Endothelial cell of hepatic sinusoid (primary cell): Measurements from ENCODE around the gene NDN.
"Not testable (repeated sequence)": the region's sequence is repeated elsewhere in the genome, so short reads cannot be mapped to it uniquely, and the experiment has no call there.

ENCODE experiments used
- in situ Hi-C: cut with HindIII; loops from 2 replicates; pipeline ENCODE4 v1.10.0; 2017; ENCODE audit warnings: low sequenced_read_pairs

The NDN gene, protein sequence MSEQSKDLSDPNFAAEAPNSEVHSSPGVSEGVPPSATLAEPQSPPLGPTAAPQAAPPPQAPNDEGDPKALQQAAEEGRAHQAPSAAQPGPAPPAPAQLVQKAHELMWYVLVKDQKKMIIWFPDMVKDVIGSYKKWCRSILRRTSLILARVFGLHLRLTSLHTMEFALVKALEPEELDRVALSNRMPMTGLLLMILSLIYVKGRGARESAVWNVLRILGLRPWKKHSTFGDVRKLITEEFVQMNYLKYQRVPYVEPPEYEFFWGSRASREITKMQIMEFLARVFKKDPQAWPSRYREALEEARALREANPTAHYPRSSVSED

DNA sequence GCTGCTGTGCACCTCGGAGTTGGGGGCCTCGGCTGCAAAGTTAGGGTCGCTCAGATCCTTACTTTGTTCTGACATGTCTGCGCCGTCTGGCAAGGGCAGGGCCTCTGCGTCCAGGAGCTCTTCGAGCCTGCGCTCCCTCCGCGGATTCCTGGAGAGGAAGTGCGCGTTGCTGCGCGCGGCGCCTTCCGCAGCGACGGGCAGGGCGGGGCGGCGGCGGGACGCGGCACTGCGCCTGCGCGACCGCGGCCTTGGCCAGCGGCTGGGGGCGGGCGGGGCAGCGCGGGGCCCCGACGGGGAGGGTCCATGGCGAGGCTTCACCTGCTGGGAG lies at the start of gene NDN:
NDN (minus strand) TSS at position 163 of the 328 bp plus-strand sequence; CDS start at position 75, 88 bp downstream.
- in situ Hi-C loops: no loop called here

DNA sequence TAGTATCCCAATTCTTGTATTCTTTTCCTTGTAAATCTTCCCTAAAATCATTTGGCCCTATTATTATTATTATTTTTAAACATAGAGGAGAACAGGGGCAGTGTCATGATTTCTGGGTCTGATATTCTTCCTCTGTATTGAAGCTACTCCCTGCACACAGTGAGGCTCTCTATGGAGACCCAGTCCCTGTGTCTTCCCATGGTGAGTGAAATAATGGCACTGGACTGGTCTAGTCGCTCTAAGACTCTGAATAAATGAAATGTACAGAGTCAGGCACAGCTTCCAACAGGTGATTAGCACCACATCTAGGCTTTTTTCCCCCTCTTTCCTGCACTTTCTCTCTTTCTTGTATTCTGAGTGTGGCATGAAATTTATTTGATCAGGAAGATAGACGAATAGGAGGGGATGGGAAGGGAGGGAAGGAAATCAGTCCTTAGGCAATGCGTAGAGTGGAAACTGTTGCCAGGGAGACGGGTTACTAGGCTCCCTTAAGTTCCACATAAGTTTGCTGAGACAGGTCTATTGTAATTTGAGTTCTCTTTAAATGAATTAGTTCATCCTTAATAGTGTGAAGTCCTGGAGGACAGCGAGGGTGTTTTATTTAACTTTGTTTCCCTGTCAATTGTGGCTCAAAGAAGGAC lies 49.0 kb upstream of the NDN start:
- in situ Hi-C loops: no loop called here

DNA sequence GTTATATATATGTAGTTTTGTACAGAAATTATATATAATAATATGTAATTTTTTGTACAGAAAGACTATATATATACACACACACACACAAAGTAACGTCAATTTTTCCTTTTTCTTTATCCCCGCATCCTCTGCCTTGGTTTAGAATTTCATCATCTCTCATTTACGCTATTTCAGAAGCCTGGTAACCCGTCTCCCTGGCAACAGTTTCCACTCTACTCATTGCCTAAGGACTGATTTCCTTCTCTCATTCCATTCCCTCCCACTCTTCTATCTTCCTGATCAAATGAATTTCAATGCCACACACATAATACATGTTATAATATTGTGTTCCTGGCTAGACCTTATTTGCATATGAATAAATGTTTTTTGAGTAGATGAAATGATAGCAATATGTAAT lies 47.8 kb upstream of the NDN start:
- in situ Hi-C loops: no loop called here

DNA sequence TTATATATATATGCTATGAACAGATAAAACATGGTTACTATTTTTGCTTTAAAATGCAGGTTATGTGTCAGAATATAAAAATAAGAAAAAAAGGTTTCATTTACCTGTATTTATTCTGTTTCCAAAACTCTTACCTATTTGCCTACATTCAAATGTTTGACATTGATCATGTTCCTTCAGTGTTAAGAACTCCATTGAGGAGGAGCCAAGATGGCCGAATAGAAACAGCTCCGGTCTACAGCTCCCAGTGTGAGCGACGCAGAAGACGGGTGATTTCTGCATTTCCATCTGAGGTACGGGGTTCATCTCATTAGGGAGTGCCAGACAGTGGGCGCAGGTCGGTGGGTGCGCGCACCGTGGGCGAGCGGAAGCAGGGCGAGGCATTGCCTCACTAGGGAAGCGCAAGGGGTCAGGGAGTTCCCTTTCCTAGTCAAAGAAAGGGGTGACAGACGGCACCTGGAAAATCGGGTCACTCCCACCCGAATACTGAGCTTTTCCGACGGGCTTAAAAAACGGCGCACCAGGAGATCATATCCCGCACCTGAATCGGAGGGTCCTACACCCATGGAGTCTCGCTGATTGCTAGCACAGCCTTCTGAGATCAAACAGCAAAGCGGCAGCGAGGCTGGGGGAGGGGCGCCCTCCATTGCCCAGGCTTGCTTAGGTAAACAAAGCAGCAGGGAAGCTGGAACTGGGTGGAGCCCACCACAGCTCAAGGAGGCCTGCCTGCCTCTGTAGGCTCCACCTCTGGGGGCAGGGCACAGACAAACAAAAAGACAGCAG lies 27.0 kb upstream of the NDN start:
- in situ Hi-C loops: not testable (repeated sequence)

DNA sequence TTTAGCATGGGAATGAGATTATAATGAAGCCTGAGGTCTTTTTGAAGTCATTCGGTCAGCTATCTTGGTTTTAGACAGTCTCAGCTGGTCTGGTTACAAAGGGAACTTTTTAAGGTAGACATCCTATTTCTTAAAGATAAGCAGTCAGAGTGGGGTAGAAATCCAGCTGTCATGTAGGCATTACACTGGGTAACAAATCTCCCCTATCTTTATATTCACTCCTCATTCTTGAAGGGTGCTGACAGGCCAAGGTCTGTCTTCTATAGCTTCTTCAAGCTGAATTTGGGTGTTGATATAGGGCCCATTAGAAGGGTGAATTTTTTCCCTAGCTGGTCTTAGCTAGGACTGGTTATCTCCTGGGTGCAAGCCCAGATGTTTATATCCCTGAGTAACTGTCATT lies 21.2 kb upstream of the NDN start:
- in situ Hi-C loops: no loop called here

DNA sequence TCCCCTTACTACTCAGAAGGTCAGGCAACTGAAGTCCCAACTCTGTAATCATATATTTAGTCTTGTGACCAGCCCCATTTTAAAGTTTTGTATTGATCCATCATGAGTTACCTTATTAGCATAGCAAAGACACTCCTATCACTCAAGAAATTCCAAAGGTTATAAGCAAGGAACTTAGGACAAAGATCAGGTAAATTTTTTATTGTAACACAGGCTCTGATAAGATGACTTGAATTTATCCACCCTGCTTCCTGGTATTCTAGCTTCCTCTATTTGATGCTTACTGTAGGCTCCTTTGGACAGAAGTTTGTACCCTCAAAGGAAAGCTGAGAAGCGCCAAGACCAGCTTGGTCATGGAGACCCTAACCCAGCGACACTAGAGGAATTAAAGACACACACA lies 8.2 kb upstream of the NDN start:
- in situ Hi-C loops: no loop called here

DNA sequence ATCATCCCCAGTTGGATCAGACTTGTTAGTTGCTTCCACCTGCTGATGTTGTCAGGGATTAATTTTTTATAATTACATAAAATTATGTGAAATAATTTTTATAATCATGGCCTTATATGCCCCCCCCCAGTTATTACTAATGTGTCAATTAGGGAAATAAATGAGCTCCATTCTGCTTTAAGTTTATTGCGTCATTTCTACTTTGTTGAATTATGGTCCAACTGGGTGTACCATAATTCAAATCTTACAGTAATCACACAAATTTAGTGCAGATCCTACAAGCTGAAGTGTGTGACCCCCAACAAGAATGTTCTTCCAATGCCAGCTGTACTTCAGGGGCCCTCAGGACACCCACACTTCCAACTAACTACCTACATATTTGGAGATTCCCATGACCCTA lies 7.5 kb upstream of the NDN start:
- in situ Hi-C loops: no loop called here

DNA sequence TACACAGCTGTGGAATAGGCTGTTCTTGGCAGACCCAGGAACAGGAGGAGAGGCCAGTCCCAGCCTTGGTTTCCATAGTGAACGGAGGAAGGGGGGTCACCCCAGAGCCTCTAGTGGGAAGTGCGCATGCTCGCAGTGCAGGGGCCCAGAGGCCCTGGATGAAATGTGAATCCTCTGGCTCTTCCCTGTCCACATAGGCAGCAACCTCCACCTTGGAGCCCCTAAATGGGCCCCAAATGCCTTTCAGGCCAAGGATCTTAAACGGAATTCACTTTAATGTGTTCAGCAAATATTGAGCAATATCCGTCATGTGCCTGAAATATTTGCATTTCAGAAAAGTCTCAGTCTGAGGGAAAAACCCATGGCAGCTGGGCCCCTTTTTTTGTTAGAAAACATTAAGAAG lies 3.3 kb upstream of the NDN start:
- in situ Hi-C loops: no loop called here

DNA sequence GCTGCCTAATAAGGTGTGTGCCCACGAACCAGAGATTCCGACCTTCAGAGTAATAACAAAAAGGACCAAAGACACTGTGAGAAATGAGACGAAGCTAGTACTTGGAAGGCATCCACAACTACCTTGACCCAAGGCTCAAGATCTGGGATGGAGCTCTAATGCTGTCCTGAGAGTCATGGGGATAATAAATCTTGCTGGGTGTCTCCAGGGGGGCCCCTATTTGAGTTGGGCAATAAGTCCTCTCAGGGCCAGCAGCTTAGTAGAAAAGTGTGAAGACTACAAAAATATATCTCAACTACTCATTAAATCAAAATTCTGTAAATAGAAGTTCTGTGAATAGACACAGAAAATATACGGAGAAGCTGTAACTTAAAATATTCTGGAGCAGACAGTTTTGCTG lies 2.9 kb upstream of the NDN start:
- in situ Hi-C loops: no loop called here

DNA sequence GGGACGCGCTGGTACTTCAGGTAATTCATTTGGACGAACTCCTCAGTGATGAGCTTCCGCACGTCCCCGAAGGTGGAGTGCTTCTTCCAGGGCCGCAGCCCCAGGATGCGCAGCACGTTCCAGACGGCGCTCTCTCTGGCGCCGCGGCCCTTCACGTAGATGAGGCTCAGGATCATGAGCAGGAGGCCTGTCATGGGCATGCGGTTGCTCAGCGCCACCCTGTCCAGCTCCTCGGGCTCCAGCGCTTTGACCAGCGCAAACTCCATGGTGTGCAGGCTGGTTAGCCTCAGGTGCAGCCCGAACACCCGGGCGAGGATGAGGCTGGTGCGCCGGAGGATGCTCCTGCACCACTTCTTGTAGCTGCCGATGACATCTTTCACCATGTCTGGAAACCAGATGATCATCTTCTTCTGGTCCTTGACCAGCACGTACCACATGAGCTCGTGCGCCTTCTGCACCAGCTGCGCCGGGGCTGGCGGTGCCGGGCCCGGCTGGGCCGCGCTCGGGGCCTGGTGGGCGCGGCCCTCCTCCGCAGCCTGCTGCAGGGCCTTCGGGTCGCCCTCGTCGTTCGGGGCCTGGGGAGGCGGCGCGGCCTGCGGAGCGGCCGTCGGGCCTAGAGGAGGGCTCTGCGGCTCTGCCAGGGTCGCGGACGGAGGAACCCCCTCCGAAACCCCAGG lies 501 bp downstream of the NDN start:
- in situ Hi-C loops: no loop called here

DNA sequence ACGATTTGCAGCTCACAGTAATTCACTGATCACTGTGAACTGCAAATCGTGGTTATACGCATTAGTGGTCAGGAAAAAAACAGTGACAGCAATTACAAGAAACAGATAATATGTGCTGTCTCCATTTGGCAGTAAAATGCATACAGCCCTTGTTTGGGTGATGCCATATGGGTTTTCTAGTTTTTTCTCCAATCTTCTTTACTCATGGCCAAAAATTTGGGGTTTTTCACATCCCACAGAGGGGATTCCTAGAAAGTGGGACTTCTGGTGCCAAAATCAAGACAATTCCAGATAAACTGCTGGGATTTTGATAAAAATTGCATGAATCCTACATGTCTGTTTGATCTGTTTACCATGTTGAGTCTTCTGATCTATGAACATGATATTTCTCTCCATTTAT lies 15.6 kb downstream of the NDN start:
- in situ Hi-C loops: no loop called here

DNA sequence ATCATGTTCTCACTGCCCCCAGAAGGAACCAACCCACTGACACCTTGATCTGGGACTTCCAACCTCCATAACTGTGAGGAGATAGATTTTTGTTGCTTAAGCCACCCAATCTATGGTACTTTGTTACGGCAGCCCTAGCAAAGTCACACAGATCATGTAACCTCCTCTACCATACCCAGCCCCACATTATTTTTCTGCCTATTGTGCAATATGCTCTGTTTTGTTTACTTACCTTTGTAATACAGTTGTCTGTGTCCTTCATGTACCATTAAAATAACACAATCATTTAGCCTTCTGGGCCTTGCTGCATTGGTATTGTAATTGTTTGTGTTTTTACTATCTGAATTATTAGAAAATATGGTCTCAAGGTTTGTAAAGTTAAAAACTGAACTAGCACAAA lies 16.1 kb downstream of the NDN start:
- in situ Hi-C loops: no loop called here

DNA sequence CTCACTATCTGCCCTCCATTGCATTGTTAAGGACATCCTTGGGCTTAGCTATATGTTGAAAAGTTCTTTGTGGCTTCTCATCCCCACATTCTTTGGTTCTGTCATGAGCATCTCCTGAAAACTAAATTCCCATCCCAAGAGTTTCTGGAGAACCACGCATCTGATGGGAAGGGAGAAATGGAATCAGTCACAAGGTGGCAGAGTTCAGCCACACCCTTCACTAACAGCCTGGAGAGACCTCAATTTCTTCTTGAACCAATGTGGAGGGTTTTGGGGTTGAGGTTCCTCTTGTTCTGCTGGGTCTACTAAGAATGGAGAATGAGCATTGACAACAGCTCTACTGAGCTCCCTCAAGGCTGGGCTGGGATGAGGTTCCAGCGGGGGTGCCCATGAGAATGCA lies 23.9 kb downstream of the NDN start:
- in situ Hi-C loops: no loop called here

DNA sequence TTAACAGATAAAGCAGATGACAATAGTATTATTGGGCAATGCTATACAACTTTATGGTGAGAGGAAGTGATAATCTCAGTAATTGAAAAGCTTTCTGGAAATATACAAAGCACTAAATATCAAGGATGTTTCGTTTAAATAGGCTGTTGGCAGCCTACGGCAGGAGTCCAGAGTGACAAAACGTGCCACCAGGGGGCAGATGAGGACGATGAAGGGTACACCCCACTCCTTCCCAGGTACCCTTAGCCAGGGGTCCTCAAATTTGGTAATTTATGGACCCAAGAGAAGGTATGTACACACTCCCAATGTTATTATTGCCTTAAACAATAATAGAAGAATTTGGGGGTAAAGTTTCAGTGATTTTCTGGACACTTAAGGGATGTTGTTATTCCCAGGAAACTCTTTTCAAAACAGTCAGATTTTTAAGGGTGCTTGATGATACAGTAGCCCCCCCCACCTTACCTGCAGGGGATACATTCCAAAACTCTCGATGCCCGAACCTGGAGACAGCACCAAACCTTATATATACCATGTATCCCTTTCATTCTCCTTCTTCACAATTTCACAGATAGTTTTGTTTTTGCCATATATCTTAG lies 38.1 kb downstream of the NDN start:
- in situ Hi-C loops: no loop called here

DNA sequence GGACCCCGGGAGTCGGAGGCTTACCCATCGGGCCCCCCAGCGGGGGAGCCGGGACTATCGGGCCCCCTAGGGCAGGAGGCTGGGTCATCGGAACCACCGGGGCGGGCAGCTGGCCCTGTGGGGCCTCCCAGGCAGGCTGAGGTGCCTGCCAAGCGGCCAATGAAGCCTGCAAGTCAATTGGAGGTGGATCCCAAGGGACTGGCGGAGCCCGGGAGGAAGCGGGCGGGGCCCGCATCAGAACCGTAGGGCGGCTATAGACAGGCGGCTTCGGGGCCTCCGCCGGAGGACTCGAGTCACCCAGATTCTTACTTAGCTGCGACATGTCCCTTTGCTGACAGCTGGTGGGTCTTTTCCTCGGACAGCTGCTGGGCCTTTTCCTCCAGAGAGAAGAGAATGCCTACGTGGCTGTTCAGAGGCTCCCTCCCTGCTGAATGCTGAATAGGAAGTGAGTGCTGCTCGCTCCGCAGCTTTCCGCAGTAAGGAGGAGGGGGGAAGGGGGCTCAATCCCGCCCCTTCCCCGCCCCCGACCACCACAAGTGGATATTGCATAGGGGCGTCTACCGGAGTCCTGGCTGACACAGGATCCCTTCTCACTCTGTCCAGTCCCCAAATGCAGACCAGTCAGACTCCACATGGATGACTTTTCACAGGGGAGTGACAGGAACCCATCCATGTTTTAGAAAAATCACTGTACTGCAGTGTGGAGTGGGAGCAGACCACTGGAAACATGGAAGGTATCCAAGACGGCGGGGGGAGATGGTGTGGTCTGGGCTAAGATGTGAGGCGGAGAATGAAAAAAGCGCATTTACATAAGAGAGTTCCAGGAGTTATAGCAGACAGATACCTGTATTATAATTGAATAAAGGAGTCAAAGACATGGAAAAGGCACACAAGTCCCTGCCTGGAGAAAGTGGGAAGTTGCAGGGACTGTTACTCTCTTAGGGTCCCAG lies 39.4 kb downstream of the NDN start, which contains the start of gene MAGEL2:
MAGEL2 (minus strand) TSS at position 447 of the 950 bp plus-strand sequence; CDS start at position 322, 125 bp downstream.
- in situ Hi-C loops: no loop called here

DNA sequence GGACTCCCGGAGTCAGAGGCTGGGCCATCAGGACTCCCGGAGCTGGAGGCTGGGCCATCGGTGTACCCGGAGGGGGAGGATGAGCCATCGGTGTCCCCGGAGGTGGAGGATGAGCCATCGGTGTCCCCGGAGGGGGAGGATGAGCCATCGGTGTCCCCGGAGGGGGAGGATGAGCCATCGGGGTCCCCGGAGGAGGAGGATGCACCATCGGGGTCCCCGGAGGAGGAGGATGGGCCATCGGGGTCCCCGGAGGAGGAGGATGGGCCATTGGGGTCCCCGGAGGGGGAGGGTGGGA lies 40.2 kb downstream of the NDN start:
- in situ Hi-C loops: no loop called here

DNA sequence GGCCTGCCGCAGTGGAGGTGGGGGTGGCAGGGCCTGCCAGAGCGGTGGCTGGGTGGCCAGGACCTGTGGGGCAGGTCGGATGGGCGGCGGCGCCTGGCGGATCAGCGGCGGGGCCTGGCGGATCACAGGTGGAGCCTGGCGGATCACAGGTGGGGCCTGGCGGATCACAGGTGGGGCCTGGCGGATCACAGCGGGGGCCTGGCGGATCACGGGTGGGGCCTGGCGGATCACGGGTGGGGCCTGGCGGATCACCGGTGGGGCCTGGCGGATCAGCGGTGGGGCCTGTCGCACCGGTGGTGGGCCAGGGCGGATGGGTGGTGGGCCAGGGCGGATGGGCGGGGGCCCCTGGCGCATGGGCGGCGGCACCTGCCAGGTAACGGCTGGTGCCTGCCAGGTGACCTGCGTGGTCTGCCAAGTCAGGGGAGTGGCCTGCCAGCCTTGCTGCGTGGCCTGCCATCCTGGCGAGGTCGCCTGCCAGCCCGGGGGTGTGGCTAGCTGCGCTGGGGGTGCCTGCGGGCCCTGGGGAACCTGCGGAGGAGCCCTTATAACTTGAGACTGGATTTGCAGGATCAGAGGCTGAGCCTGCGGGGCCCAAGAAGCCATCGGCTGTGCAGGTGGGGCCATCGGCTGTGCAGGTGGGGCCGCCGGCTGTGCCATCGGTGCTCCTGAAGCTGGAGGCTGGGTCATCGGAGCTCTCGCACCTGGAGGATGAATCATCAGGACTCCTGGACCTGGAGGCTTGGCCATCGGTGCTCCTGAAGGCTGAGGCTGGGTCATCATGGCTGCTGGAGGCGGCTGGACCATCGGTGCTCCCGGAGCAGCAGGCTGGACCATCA lies 40.7 kb downstream of the NDN start:
- in situ Hi-C loops: no loop called here

DNA sequence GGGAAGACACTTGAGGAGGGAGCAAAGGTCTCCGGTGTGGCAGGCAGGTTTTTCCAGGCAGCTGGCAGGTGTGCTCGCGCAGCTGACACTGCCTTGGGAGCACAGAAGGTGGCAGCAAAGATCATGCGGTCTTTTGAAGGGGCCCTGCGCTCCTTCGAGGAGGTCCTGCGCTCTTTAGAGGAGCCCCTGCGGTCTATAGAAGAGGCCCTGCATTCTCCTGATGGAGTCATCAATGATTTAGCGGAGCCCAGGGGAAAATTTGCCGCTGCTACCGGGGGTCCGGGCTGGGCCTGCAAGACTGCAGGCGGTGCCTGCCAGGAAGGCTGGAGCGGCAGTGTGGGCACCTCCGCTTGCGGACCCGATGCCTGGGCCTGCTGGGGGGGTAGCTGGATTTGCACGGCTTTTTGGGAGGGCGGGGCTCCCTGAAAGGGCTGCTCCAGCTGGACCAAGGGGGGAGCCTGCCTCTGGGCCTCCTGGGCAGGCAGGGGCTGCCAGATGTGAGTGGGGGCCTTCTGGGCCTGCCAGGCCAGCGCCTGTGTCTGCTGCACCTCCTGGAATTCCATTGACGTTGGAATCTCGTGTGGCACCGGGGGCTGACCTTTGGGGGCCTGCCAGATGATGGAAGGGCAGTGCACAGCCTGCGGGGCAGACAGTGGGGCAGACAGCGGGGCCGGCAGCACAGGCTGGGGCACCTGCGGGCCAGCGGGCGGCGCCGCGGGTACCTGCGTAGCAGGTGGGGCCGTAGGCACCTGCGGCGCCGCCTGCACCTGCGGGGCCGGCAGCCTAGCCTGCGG lies 41.5 kb downstream of the NDN start:
- in situ Hi-C loops: no loop called here
